GM13976 (cell line): ENCODE data around the gene TTC23L.
"Not testable (repeated sequence)": the region's sequence is repeated elsewhere in the genome, so short reads cannot be mapped to it uniquely, and the experiment has no call there.

Experiments
- DNase-seq: peaks from one replicate; pipeline ENCODE4 v3.0.0; 2012; ENCODE audit warnings: low spot score
- CTCF ChIP-seq: IDR thresholded peaks from 2 replicates; pipeline ENCODE4 v1.5.1; 2012; ENCODE audit warnings: borderline replicate concordance, mild to moderate bottlenecking; ENCODE audit not compliant: insufficient read depth; ENCODE audit errors: extremely low read depth, missing control alignments, control extremely low read depth
- in situ Hi-C: fragments of 300-500 bp; cut with MboI; formaldehyde crosslinking; loops from one replicate; pipeline ENCODE4 v1.12.0; 2022; ENCODE audit warnings: low sequenced_read_pairs, mixed read lengths, inconsistent platforms; ENCODE audit not compliant: unreplicated experiment

TTC23L gene

DNA sequence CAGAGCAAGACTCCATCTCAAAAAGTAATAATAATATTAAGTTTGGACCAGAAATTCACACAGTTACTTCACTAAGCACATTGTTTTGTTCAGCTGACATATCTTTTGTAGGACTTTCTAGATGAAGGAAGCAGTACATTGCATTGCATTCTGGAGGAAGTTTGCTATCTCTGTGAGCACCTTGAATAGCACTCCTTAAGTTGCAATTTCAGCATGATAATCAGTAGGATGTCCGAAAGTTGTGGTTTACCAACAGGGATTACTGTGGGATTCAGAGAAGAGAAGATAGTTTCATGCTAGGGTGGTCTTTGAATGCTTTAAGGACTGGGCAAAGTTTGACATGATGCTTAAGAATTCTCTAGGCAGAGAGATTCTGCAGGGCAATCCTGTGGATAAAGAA is 18.4 kb upstream of the TTC23L start:
- TF ChIP-seq CTCF, result no peak
- no peak for DNase-seq
- in situ Hi-C loops, result no loop called here

GRCh38 chr5:34822956-34823715 is 15.8 kb upstream of the TTC23L start:
- in situ Hi-C loops, result no loop called here
- DNase-seq, result no peak
- no peak for TF ChIP-seq CTCF

DNA sequence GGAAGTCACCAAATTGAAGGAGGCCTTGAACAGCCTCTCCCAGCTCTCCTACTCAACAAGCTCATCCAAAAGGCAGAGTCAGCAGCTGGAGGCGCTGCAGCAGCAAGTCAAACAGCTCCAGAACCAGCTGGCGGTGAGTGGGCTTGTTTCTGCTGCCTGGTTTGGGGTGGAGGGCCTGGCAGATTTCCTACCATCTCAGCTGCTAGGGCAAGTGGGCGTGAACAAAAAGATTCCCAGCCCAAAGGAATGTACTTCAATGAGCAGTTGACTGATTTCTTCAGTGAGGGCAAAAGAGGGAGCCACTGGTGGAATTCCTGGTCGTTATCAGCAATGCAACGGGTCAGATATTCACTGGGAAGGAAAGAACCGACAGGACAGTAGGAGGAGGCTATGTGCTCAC is 12.6 kb upstream of the TTC23L start:
- TF ChIP-seq CTCF, result no peak
- no peak for DNase-seq
- in situ Hi-C loops, result no loop called here

GRCh38 chr5:34827588-34828506 is 11.1 kb upstream of the TTC23L start:
- no peak for TF ChIP-seq CTCF
- no peak for DNase-seq
- in situ Hi-C loops, result no loop called here

- DNase-seq, in situ Hi-C loops: not testable (repeated sequence)
These were observed 8.1 kb upstream of the TTC23L start for GRCh38 chr5:34830827-34831226.

- TF ChIP-seq CTCF, result no peak
- DNase-seq, result no peak
- in situ Hi-C loops, result no loop called here
These were observed 7.7 kb upstream of the TTC23L start for GRCh38 chr5:34831303-34831702.

DNA sequence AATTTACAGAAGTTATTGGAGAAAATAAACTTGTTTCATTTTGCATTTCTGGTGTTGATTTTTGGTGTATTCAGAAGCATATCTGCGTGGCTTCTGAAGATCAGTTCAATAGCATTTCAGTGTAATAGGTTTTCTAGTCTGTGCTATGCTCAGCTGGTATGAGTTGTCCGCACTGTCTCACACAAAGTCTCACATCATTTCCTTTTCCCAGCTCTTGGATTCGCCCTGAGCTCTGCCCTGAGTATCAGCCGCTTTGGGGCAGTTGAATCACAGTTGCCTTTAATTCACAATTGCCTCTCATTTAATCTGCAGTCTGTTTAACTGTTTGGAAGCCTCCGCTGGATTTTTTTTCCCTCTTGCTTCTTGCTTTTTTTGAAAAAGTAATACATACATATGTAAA is 6.4 kb upstream of the TTC23L start:
- in situ Hi-C loops, result no loop called here
- DNase-seq, result no peak
- TF ChIP-seq CTCF, result no peak
